HG02970 (cell line): Measurements from ENCODE around the gene MYADML2.

ENCODE experiments used
- ATAC-seq: cut with Tn5 transposase; IDR thresholded peaks from one replicate; pipeline ENCODE4 v1.9.1; 2021; ENCODE audit warnings: mild to moderate bottlenecking, moderate library complexity, moderate number of reproducible peaks; ENCODE audit not compliant: unreplicated experiment, low FRiP score

The MYADML2 gene

DNA sequence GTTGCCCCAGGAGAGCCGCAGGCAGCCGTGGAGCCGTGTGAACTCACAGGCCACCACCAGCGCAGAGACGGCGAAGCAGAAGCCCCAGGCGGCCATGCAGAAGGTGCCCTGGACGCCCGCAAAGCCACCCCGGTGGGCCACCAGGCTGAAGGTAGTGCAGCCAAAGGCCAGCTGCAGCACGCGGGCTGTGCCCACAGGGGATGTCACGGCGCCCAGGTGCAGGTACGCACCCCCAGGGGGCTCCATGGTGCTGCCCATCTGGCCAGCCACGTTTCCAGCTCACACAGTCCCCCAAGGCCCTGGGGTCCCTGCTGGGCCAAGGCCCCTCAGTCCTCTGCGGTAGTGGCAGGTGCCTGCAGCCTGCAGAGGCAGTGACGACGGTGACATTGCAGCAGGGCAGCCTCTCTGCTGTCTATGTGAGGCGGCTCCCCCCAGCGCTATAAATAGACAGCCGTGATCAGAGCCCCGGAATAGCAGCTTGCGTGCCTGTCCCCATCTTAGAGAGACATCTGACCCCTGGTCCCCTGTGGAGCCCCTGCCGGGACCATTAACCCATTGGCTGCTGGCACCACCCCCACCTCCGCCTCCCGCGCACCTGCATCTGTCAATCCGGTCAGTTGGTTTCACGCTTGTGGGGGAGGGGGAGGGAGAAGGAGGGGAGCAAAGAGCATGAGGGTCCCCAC lies 5.4 kb downstream of the MYADML2 start:
- no peak for ATAC-seq

- ATAC-seq, result no peak
These were observed 6.2 kb downstream of the MYADML2 start for GRCh38 chr17:81940538-81941483.

DNA sequence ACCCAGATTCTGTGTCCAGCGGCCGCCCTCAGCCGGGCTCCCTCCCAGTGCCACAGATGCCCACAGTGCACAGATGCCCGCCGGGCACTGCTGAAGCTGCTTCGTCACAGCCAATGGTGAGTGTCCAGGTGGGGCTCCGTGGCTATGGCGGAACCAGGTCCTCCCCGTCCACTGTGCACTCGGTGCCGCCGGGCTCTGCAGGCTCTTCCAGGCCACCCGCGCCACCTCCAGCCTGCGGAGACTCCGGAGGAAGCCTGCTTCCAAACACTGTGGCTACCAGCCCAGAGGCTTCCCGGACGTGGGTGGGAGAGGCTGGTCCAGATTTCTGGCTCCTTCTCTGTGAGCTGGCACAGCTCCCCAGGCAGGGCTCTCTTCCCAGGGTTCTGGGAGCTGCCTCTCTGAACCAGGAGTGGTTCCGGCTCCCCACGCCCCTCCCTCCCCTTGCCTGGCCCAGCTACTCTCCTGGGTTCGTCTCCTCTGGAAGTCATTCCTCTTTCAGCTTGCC lies 7.1 kb downstream of the MYADML2 start:
- ATAC-seq, result no peak

- ATAC-seq, result no peak
These were observed 7.8 kb downstream of the MYADML2 start for GRCh38 chr17:81939218-81939617.

DNA sequence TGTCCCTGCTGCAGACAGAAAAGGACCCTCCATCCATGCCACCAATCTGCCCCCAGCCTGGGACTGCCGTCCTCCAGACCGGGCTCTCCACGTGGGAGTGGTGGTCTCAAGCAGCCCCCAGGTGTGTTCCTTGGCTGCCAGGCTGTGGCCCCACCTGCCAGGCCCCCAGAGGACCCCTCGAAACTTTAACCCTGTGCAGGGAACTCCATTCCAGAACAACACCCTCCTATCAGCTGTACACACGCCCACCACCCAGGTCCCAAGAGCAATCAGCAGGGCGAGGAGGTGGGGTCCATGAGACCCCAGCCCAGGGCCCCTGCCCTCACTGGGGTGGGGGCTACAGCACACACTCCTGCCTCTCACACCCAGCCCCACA lies 11.3 kb downstream of the MYADML2 start:
- no peak for ATAC-seq

DNA sequence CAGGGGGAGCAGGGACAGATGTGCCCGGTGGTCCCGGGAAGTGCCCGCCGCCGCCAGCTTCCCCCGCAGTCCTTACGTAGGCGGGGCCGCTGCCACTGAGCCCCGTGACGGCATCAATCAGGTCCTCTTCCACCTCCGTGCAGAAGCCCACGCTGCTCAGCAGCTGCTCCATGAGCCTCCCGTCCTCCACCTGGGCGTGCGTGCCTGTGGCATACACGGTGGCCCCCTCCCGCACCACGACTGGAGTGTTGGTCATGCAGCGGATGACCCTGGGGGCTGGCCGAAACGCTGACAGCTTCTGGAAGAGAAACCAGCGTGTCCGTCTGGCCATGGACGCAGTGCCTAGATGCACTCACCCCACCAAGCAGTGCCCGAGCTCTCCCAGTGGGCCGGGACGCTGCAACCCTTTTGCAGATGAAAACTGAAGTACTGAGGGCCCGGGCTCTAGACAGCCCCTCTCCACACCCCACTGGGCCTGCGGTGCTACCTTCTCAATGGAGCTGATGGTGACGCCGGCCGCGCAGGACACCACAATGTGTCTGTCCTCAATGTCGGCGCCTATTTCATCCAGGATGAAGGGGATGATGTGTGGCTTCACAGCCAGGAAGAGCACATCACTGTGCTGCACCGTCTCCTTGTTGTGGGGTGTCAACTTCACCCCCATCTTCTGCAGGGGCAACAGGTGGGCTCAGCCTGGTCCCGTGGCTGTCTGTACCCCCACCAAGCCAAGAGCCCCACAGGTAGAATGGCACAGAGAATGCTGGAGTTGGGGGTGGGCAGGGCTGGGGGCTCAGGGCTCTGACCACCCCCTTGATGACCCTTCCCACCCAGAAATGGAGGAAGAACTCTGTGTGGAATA lies 12.0 kb downstream of the MYADML2 start:
- no peak for ATAC-seq

- no peak for ATAC-seq
These were observed 12.8 kb downstream of the MYADML2 start for GRCh38 chr17:81934098-81934757.

DNA sequence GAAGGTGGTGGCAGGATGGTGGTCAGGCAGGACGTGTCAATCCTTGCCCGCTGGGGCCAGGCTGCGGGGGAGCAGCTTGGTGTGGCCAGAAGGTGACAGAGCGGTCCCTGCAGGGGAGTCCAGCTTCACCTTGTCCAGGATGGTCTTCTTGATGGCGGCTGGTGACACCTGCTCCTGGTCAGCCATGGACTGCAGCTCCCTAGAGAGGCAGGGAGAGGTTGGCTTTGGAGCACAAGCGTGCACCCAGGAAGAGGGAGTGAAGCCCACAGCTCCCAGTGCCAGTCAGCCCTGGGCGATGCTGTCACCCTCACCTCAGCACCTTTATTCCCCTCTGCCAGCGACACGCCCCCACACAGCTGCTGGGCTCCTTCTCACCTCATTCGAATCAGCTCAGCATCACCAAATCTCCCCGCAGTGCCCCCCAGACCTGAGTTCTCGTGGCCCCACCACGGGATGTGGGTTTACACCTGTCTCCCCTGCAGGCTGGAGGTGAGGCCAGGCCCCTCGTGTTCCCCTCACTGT lies 13.8 kb downstream of the MYADML2 start:
- no peak for ATAC-seq

DNA sequence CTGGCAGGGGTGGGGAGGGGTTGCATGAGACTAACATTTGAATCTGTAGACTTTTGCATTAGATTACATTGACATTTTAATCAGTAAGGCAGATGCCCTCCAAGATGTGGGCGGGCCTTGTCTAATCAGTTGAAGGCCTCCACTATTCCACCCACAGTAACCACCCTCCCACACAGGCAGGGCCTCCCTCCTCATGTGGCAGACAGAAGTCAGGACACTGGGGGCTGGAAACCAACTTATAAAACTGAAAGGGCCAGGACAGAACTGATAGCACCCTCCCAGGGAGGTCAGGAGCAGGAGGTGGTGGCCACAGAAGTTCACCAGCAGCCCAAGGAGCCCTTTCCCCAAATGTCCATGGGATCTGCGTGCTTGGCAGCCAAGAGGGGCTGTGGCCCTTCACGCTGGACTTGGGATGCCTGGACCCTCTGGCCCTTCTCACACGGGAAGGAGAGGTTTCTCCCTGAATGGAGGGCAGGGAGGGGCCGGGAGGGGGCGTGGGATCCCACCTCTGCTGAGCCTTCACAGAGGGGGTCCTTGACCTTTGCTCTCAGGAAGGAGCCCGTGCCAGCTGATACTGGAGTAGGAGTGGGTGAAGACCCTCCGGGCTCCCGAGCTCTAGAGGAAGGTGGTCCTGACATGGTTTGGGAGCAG lies 14.6 kb downstream of the MYADML2 start:
- no peak for ATAC-seq

DNA sequence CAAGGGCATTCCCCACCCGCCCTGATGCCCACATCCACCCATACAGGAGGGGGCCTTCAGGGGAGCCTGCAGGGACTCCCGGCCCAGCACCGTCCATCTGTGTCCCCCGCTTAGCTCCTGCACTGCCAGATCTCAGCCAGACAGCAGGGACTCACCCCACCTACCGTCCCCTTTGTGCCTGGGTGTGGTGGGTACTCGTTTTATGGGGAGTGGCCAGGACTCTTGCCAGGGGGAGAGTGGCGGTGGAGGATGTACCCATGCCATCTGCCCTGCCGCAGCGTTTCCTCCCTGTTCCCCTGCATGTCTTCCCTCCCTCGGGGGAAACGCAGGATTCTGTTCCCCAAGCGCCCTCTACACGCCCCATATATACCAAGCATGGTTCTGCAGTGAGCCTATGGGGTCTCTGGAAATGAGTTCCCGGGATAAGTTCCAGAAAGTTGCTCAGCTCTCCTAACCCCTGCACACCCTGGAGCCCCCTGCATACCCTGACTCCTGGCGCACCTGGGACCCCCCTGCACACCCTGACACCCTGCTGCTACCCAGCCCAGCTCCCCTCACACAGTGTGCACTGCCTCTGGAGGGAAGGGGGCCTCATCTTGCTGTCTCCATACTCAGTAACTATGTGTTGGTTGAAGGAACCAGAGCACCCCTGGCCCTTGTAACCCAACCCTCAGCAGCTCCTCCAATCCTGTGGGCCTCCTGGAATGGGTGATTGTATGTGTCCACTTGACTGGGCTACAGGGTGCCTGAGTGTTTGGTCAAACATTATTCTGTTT lies 15.3 kb downstream of the MYADML2 start:
- no peak for ATAC-seq

DNA sequence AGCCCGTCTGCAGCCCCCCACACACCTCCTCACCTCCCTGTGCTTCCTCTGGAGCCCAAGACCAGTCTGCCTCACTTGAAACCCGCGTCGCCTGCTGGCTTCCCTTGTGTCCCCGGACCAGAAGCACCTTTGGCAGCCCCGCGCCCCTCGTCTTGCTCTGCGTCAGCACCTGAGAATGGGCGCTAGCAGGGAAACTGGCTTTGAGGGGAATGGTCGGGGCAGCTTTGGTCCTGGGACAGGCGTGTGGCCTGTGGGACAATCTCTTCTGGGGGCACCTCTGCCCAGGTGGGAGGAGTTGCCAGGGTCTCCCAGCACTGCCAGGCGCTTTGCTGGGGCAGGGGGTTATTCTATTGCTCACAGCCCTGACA lies 15.9 kb downstream of the MYADML2 start:
- ATAC-seq, result no peak

DNA sequence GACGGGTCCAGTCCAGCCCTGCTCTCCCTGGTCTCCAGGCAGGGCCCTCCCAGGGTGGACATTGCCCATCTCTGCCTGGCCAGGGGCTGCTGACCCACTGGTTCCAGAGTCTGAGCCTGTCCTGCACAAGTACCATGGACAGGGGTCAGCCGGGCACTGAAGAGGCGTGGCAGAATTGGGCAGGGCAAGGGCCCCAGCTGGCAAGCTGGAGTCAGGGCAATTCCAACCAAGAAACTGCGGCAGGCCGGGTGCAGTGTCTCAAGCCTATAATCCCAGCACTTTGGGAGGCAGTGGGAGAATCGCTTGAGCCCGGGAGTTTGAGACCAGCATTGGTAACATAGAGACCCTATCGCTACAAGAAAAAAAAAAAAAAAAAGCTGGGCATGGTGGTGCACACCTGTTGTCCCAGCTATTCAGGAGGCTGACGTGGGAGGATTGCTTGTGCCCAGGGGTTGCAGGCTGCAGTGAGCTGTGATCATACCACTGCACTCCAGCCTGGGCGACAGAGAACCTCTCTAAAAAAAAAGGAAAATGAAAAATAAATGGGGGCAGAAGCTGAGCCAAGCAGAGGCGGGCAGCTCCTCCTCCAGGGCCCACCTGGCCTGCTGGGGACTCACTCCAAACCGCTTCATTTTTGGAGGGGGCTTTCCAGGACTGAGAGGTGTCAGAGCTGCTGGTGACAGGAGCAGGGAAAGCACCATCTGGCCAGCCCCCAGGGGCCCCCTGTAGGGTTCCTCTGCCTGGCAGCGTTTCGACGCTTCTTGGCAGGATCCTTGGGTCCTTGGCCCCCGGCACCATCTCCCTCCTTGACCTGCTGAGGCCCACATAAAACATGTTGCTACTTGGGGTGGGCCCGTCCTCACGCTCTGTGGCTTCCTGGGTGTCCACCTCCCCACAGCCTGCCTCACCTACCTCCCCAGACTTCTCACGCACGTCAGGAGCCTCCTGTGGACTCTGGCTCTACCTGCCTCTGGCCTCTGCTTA lies 16.6 kb downstream of the MYADML2 start:
- ATAC-seq, result no peak

GRCh38 chr17:81929253-81930141 lies 17.5 kb downstream of the MYADML2 start:
- ATAC-seq, result no peak

GRCh38 chr17:81928544-81929252 lies 18.3 kb downstream of the MYADML2 start:
- no peak for ATAC-seq

DNA sequence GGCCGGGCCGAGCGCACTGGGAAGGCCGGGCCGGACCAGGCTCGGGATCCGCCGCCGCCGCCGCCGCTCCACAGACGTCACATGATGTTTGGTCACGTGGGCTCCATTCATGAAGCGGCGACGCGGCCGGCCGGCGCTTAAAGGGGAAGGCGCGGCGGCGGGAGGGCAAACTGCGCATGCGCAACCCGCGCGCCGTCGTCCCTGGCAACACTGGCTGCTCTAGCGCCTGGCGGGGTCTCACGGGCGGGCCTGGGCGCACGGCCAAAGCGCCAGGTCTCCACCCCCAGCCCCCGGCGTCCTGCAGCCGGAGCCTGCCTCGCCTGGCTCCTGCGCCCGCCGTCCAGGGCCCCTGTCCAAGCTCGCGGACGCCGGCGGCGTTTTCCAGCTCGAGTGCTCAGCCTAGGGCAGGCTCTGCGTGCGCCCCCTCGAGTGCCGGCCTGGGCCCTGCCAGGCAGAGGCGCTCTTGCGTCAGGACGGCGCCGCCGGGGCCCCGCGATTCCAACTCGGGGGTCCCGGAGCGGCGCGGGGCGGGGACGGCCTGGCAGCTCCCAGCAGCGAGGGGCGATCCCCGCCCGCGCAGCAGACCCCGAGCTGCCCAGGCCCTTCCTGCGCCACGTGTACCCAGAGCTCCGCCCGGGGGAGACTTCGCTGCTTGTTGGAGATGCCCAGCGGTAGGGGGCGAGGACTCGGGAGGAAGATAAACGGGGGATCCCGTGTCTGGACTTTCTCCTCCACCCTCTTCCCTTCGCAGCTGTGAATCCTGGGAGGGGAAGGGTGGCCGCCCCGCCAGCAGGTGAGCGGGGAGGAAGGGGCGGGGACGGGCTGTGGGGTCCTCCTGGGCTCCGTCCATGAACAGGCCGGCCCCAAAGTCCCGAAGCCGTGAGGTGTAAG lies 19.1 kb downstream of the MYADML2 start, which contains the start of gene MAFG:
TSS of gene MAFG (minus strand) at position 83 of the 891 bp plus-strand sequence. CDS start 4,550 bp downstream, outside the sequence.
- ATAC-seq, result peak; percentile 75
